Measurements from ENCODE around the gene CPLANE2. TPM values are rescaled to one million over a fixed set of nuclear protein-coding genes. Genes with fewer than 3 reads are reported as not detected.
"Not testable (repeated sequence)": the region's sequence is repeated elsewhere in the genome, so short reads cannot be mapped to it uniquely, and the experiment has no call there.

The CPLANE2 gene
- total and polyA plus RNA-seq, 7 donors, result 1.0 to 7.4 (median 4.5) TPM

DNA sequence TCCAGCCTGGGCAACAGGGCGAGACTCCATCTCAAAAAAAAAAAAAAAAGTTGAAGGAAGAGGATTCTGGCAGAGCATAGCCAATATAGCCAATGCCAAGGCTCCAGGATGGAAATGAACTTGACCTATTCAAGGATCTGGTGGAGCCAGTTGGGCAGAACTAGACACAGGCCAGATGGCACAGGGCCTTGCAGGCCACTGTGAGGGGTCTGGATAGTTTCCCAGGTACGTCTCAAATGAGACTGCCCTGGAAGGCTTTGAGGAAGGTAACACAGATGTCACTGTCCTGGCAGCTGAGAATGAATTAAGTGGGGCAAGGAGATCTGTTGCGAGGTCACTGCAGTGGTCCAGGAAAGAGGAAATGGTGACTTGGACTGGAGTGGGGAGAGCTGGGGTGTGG lies 12.5 kb downstream of the CPLANE2 start:
- ATAC-seq, result peak in 1 of 4 donors; percentile 56
- TF ChIP-seq CTCF (IDR thresholded peaks at IDR 0.05), result no peak
- no peaks in the 10 kb centered on the region for H3K9me3 ChIP-seq
- no peak for DNase-seq
- no peak overlapping the region for H3K27ac ChIP-seq
- no peak overlapping the region for H3K4me3 ChIP-seq
- H3K36me3 ChIP-seq (ENCODE audit: insufficient read depth in 1 of 2, low read depth in 1 of 2), result no peaks in the 10 kb centered on the region
- intact Hi-C loops (cut with DNase I), result no loop called here
- peaks cover 0 to 23% (median 13%) of the 10 kb centered on the region in 3 donors for H3K27me3 ChIP-seq (ENCODE audit: insufficient read depth in 3 of 3, low read length in 2 of 3)
- 39 to 57% (median 43%) methylated on average over 3 of the region's 3 CpGs for WGBS, 3 donors
- peaks cover 6% of the 10 kb centered on the region for H3K4me1 ChIP-seq

DNA sequence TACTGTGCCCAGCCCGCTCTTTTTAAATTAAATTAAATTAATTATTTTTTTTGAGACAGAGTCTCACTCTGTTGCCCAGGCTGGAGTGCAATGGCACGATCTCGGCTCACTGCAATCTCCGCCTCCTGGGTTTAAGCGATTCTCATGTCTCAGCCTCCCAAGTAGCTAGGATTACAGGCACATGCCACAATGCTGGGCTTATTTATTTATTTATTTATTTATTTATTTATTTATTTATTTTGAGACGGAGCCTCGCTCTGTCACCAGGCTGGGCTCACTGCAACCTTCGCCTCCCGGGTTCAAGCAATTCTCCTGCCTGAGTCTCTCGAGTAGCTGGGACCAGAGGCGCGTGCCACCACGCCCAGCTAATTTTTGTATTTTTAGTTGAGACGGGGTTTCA lies 14.3 kb downstream of the CPLANE2 start:
- H3K27me3 ChIP-seq (ENCODE audit: insufficient read depth in 3 of 3, low read length in 2 of 3), result peaks cover 0 to 15% (median 8%) of the 10 kb centered on the region in 3 donors
- H3K27ac ChIP-seq; H3K9me3 ChIP-seq; ATAC-seq; H3K4me1 ChIP-seq; H3K36me3 ChIP-seq (ENCODE audit: insufficient read depth in 1 of 2, low read depth in 1 of 2); intact Hi-C loops (cut with DNase I); DNase-seq; H3K4me3 ChIP-seq: not testable (repeated sequence)
- 82 to 87% (median 83%) methylated on average over 14 of the region's 14 CpGs for WGBS, 3 donors

- Histone ChIP-seq H3K4me3 (no peak overlapping the region), H3K36me3 (ENCODE audit: insufficient read depth in 1 of 2, low read depth in 1 of 2) (no peaks in the 10 kb centered on the region), H3K27ac (no peak overlapping the region), H3K27me3 (ENCODE audit: insufficient read depth in 3 of 3, low read length in 2 of 3) (peaks cover 0 to 3% (median 0%) of the 10 kb centered on the region in 3 donors), H3K4me1 (peaks cover 6% of the 10 kb centered on the region), H3K9me3 (no peaks in the 10 kb centered on the region)
- no peak for TF ChIP-seq CTCF (IDR thresholded peaks at IDR 0.05)
- 98 to 100% (median 100%) methylated on average over 1 of the region's 1 CpG for WGBS, 3 donors
- DNase-seq (no peak), ATAC-seq (no peak)
- intact Hi-C loops (cut with DNase I), result no loop called here
These were observed 15.5 kb downstream of the CPLANE2 start for GRCh38 chr1:16221499-16221898.

GRCh38 chr1:16219968-16220500 lies 16.9 kb downstream of the CPLANE2 start:
- DNase-seq, result no peak

DNA sequence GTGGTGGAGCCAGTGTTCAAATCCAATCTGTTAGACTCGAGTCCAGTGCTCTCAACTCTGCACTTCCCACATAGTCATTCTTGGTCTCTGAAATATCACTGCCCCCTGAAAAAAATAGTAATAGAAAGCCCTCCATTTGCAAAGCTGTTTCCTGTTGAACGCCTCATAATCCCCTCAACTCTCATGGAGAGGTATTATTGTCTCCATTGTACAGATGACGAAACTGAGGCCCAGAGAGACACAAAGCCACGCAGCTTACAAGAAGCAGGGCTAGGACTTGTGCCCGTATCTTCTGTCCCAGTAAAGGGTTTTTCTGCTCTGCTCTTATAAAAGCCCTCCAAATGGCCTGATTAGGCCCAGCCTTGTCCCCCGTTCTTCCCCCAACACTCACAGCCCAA lies 18.3 kb downstream of the CPLANE2 start:
- Histone ChIP-seq H3K9me3 (no peaks in the 10 kb centered on the region), H3K4me1 (peaks cover 10% of the 10 kb centered on the region), H3K27ac (no peak overlapping the region), H3K36me3 (ENCODE audit: insufficient read depth in 1 of 2, low read depth in 1 of 2) (no peaks in the 10 kb centered on the region), H3K27me3 (ENCODE audit: insufficient read depth in 3 of 3, low read length in 2 of 3) (no peaks in the 10 kb centered on the region), H3K4me3 (no peak overlapping the region)
- WGBS, 3 donors, result 93 to 96% (median 94%) methylated on average over 6 of the region's 6 CpGs
- TF ChIP-seq CTCF (IDR thresholded peaks at IDR 0.05), result no peak
- ATAC-seq (no peak), DNase-seq (no peak)
- intact Hi-C loops (cut with DNase I), result no loop called here

More at GRCh38 chr1:16219968-16220500, 16.9 kb downstream of the CPLANE2 start:
- Histone ChIP-seq H3K36me3 (ENCODE audit: insufficient read depth in 1 of 2, low read depth in 1 of 2) (no peaks in the 10 kb centered on the region), H3K4me3 (no peak overlapping the region), H3K27me3 (ENCODE audit: insufficient read depth in 3 of 3, low read length in 2 of 3) (no peaks in the 10 kb centered on the region), H3K27ac (no peak overlapping the region), H3K9me3 (no peaks in the 10 kb centered on the region), H3K4me1 (peaks cover 10% of the 10 kb centered on the region)
- no peak for TF ChIP-seq CTCF (IDR thresholded peaks at IDR 0.05)
- WGBS, 3 donors, result 94 to 95% (median 94%) methylated on average over 4 of the region's 4 CpGs
- ATAC-seq, result no peak
- intact Hi-C loops (cut with DNase I), result no loop called here
